Measurements from ENCODE around the gene RNF13.

GRCh38 chr3:149765762-149766334 lies 47.2 kb upstream of the RNF13 start:
- TF ChIP-seq EZH2 (IDR thresholded peaks at IDR 0.05; ENCODE audit: insufficient read depth, low read length) (no peak), CTCF (IDR thresholded peaks at IDR 0.05; ENCODE audit: insufficient read depth, low read depth, low read length) (peak; percentile 66)
